GM18861 (cell line): ENCODE measurements around the gene PPT2.
"Not testable (repeated sequence)": the region's sequence is repeated elsewhere in the genome, so short reads cannot be mapped to it uniquely, and the experiment has no call there.

Experiments
- ATAC-seq: cut with Tn5 transposase; IDR thresholded peaks from one replicate; pipeline ENCODE4 v1.9.1; 2021; ENCODE audit not compliant: unreplicated experiment

PPT2 gene

DNA sequence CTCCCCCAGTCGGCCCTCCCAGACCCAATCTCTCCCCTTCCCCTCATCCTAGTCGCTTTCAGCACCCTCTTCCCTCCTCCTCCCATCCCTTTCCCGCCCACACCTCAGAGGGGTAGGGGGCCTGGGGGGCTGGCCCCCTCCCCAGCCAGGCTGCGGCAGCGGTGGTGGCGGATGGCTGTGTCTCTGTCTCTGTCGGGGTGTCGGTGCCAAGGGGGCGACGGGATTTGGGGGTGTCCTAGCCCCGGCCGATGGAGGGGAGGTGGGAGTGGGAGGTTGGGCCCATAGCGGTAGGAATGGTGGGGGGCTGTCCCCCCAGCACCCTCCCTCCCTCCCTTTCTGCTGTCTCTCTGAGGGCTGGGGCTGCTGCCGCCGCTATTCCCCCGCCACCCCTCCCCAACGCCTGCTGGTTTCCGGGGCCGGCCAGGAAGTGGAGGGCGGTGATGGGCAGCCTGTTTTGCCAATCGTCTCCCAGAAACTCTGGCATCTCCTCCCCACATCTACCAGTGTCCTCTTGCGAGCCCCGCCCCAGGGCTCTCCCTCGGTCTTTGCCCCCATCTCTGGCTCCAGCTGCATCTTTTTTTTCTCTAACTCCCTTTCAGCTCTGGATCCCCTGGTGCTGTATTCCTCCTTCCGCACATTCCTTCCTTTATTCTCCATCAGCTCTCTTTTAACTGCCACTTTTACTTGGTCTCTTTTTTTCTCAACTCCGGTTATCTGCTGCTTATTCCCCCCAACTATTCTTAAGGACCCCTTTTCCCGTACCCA, 22.0 kb downstream of the PPT2 start, which contains the start of gene AGPAT1:
AGPAT1 (minus strand) TSS at position 374 of the 765 bp plus-strand sequence. CDS start 4,588 bp downstream, outside the sequence.
- no peak for ATAC-seq

GRCh38 chr6:32176476-32177182, 22.7 kb downstream of the PPT2 start:
- no peak for ATAC-seq

DNA sequence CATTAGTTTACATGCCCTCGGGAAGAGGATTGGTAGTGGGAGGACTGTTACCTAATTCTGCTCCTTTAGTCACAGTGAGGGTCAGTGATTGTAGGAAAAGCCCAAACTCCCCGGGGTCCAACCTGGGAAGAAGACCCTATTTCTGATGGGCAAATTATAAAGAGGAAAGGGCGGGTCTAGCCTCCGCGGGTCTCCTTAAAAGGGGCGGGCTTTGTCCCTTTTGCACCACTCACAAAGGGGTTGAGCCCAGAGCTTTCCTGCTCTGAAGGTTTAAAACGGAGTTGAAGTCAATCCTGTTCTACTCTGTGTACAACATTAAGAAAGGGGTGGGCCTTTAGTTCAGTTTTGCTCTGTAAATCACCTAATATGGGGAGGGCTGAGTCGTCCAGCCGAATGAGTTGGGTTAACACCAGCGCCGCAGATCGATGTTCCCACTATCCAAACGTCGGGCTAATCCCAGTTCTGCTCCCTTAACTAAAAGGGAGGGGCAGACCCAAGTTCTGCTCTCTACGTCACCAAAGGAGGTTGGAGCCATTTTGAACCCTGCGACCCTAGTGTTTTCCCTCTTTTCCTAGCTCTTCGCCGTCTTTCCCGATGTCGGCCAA, 23.3 kb downstream of the PPT2 start:
- no peak for ATAC-seq

DNA sequence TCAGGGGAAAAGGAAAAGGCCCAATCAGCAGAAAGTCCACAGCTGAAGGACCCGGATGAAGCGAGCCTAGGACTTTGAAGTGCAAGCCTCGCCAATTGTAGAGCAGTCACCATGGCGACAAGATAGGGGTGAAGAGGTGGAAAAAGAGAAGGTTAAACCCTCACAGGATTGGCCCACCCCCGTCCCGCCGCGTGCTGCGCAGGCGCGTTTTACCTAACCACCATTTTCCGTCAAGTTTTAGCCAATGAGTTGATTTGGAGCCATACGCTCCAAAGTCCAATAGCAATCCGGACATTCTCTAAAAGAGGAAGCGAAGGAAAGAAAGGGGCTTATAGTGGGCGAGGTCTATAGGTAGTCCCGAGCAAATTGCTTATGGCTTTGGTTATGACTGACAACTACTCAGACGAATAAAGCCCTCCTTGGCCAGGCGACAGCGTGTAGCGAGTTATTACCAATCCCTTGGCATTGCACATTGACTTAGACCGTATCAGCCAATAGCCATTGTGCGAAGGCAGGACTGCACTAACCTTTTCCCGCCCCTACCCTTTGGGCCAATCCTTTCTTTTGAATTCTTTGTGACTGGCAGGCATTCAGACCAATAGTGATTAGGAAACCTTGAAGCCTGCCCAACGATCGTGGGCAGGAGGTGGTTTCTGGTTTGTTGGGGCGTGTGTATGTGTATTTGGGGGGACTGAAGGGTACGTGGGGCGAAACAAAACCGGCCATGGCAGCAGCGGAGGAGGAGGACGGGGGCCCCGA, 24.0 kb downstream of the PPT2 start, which contains the start of gene RNF5:
RNF5 (plus strand) TSS at position 618 of the 759 bp plus-strand sequence; CDS start at position 725, 107 bp downstream.
- peak; percentile 76 for ATAC-seq

DNA sequence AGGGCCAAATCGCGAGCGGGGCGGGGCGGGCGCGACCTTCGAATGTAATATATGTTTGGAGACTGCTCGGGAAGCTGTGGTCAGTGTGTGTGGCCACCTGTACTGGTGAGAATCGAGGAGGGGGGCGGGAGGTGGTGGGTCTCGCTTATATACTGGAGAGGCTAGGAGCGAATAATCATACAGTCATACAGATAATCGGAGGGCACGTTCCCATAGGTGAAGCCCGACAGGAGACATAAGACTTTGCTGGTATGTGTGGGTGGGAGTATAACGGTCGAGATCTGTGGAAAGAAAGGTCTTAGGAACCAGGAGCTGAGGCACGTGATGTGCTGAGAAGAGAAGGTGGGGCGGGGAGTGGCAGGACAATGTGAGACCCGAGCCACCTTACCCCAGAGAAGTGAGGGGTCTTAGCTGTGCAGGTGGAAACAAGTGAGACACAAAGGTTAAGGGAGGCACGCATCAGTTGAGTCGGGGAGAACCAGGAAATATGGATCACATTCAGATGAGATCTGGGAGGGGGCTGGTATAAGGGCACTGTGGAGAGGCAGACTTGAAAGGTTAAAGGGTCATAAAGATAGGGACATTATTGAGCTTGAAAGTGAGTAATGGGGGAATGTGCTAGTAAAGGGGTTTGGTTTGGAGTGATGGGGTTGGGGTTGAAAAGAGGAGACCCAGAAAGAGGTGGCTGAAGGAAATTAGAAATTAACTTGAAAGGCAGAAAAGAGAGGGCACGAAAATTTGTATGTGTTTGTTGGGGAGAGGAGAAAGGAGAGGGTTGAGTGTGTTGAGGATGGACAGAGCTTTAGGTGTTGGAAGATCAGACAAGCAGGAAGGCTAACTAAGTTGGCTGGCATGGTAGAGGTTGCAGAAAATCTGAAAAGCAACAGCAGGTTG, 24.9 kb downstream of the PPT2 start:
- ATAC-seq, result no peak

GRCh38 chr6:32179766-32180405, 25.9 kb downstream of the PPT2 start:
- no peak for ATAC-seq

DNA sequence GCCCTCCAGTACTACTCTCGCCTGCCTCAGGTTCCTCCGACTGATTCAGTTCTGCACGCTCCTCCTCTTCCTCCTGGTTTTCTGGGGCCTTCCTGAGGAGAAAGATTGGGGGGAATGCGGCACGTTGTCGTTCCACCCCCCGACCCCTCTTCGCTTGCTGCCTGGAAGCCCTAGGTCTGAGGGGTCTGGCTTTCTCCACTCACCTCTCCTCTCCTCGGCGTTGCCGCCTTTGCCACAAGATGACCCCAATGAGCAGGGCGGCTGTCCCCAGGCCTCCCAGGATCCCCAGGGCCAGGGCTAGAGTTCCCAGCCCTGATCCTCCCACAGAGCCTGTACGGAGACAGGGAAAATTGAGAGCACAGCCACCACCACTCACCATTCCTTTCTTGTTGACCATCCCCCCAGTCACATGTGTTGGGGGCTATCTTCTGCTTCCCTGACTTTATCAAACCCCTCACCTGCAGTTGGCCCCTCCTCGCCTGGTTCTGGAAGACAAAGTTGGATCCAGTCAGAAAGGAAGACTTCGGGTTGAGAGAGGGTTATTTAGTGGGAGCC, 27.3 kb downstream of the PPT2 start:
- no peak for ATAC-seq

- ATAC-seq, result no peak
Observed at GRCh38 chr6:32181915-32182529, 28.1 kb downstream of the PPT2 start.

GRCh38 chr6:32182555-32182981, 28.6 kb downstream of the PPT2 start:
- ATAC-seq, result no peak

DNA sequence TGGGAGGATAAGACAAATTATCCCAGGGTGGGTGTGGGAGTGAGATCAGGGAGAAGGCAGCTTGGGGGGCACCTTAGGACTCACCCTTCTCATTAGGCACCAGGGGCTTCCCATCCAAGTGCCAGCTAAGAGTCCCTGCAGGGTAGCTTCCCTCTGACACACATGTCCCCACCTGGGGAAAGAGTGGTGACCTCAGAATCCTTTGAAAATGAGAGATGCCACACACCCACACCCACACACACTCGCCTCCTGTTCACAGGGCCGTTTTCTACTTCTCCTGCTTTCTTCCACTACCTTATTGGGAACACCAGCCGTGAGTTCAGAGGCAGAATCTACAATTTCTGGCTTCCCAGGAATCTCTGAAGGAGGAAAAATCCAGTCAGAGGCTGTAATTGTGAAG, 29.1 kb downstream of the PPT2 start:
- ATAC-seq, result no peak

DNA sequence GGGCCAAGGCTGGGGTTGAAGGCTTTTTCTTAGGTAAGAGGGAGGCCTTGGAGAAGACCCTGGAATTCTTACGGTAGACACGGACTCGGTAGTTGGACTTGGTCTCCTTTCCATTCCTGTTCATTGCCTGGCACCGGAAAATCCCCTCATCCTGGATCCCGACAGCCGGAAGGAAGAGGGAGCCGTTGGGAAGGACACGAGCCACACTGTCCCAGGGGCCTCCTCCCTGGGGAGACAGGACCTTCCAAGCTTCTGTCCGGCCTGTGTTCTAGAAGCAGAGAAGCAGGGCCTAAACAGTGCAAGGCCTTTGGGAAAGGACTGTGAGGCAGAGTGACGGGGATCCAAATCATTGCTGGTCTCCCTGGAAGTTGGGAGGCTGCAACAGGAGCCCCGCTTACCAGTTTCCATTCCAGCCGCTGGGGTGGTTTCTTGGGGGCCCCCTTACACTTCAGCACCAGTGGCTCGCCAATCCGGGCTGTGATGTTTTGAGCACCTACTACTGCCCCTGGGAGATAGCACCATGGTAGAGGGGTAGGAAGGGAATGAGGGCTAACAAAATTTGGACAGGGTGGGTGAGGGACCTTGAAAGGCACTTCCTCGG, 29.6 kb downstream of the PPT2 start:
- ATAC-seq, result no peak

- ATAC-seq, result no peak
Observed at GRCh38 chr6:32184084-32184640, 30.2 kb downstream of the PPT2 start, which contains the start of gene AGER. Gene AGER, minus strand, starts transcription at chr6:32184253. Its CDS starts 31 bp downstream, at chr6:32184222.

DNA sequence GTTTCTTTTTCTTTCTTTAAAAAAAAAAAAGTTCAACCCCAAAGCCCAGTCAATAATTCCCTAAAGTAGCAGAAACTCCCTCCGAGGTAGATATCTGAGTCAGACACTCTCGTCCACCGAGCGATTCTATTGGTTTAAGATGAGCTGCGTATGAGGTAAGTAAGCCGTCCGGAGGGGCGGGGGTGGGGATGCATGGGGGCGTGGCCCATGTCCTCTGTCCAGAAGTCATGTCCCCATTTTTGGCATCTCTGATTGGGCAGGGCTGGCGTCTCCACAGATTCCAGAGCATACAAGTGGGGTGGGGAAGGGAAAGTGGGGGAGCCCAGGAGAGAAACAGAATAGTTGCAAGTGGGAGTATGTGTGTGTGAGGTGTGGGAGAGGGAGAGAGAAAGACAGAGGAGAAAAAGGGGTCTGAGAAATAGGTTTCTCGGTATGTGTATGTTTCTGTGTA, 31.8 kb downstream of the PPT2 start:
- not testable (repeated sequence) for ATAC-seq

DNA sequence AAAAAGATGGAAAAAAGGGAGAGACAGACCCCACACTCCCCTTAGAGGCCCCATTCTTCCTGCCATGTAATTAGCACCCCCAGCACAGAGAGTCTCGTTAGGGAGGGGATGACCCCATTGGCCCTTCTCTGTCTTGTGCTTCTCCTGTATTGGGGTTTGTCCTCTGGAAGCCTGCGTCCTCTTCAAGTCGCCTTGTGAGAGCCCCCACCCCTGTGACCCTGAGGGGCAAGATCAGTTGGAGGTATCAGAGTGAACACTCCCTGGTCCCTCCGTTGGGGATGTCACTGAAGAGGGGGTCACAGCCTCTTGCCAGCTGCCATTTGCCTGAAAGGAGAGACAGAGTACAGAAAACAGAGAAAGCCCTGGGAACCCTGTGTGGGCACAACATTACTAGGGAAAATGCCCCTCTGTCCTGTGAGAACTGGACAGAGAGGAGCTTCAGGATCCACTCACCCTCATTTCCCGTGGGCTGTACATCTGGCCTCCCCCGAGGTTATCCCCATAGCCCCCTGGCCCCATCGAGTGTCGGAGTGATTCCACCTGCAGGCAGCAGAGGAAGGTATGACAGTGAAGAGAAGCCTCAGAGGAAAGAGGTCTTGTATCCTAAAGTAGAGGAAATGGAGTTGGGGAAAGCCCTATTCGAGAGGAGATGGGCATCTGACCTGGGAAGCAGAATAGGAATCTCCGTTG, 32.4 kb downstream of the PPT2 start:
- not testable (repeated sequence) for ATAC-seq

DNA sequence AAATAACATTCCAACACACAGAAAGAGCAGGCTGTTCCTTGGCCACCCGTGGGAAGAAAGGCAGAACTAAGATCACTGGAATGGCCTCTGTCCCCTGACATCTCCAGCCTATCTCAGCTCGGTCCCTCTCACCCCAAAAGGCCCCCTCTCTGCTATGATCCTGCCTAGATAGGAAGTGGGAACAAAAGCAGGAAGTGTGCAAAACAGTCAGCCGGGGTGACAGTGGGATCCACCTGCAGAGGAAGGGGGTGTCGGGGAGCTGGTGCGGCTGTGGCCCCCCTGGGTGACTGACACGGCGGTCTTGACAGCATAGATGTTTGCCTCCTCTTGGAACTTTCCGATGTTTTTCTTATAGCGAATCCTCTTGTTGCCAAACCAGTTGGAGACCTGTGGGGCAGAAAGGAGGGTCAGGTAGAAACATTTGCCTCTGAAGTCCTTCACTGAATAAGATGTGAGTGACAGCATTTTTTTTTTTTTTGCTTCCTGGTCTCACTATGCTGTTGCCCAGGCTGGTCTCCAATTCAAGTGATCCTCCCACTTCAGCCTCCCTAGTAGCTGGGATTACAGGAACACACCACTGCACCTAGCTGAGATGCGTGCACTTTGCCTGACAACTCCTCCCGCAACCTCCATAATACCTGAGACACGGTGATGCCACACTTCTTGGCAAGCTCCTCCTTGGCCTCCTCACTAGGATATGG, 33.2 kb downstream of the PPT2 start:
- ATAC-seq, result no peak

DNA sequence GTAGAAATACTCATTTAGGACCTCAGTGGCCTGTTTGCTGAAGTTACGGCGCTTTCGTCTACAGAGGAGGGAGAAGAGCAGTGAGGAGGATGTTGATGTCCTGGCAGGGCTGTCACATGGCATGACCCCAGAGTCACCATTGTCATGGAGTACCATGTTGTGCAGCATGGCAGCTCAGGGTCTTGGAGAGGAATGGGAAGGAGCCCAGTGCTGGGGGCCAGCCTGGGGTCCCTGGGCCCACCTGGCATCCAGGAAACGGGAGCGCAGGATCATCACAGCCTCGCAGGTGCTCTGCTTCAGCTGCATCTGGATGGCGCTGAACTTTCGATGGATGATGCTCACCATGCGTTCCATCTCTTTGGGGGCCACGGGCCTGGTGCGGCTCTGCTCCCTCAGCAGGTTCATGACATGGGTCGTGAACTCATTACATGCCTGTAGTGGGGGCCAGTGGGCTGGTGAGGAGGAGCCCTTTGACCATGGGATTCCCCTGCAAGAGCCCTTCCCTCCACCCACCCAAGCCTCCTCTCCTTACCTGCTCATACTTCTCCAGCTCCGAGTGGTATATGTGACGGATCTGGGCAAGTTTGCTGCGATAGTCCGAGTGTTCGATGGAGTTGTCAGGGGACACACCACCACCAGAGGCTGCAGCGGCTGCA, 33.9 kb downstream of the PPT2 start:
- not testable (repeated sequence) for ATAC-seq
